ENCODE measurements around the gene OPN4.

OPN4 gene

DNA sequence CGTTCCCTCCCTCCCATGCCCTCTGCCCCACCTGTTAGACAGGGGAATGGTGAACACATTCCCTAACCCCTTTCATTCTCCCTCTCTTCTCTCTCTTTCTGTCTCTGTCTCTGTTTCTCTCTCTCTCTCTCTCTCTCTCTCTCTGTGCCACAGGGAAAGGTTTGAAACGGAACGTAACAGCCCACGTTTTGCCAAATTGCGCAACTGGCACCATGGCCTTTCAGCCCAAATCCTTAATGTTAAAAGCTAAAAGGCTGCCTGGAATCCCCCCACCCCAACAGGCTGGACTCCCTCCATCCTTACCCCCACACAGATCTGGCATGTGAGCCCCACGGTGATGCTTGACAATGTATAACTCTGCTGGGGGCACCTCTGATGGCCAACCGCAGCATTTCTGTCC, 44.8 kb downstream of the OPN4 start:
- Histone ChIP-seq H3K36me3 (replicated peaks; ENCODE audit: insufficient read depth, low read length) (no peaks in the 10 kb centered on the region), H3K9me2 (replicated peaks; ENCODE audit: insufficient read depth, low read length) (no peaks in the 10 kb centered on the region), H3F3A (ENCODE audit: insufficient read depth, low read length) (no peaks in the 10 kb centered on the region), H3K9me3 (replicated peaks; ENCODE audit: insufficient read depth, low read length) (no peaks in the 10 kb centered on the region), H4K20me1 (ENCODE audit: insufficient read depth, low read length) (no peaks in the 10 kb centered on the region), H3K27me3 (replicated peaks; ENCODE audit: insufficient read depth, low read length) (no peaks in the 10 kb centered on the region), H3K9ac (ENCODE audit: low read length) (no peak overlapping the region), H3K27ac (ENCODE audit: low read length) (no peak overlapping the region), H3K4me1 (ENCODE audit: low read length) (no peaks in the 10 kb centered on the region), H3K79me2 (ENCODE audit: low read length) (no peaks in the 10 kb centered on the region), H2AFZ (ENCODE audit: low read length) (no peak overlapping the region), H3K4me2 (ENCODE audit: low read depth, low read length) (no peak overlapping the region), H3K4me3 (ENCODE audit: low read length) (no peak overlapping the region)
- no peak for DNase-seq
- no peak for TF ChIP-seq EZH2phosphoT487 (IDR thresholded peaks at IDR 0.05; ENCODE audit: low read length)
- no peak for TF ChIP-seq EZH2 (optimal IDR thresholded peaks at IDR 0.05; ENCODE audit: low read depth, low read length)
- TF ChIP-seq CTCF (IDR thresholded peaks at IDR 0.05; ENCODE audit: low read length) = no peak

DNA sequence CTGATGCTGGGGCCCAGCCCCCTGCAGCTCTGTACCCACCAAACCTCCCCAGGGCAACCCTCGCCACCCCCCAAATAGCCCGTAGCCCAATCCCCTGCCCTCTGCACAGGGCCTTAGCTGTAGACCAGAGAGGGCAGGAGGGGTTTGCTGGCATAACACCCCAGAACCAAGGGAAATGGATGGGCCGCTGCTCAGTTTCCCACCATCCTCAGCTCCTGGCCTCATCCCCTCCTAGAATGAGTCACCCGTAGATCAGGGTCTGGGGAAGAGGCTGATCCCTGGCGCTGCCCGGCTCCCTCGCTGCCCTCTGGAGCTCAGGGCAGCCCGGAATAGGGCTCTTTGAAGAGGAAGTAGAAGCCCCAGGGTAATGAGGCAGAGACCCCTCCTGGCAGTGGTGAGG, 45.2 kb downstream of the OPN4 start:
- Histone ChIP-seq H3K9me3 (replicated peaks; ENCODE audit: insufficient read depth, low read length) (no peaks in the 10 kb centered on the region), H3K4me2 (ENCODE audit: low read depth, low read length) (no peak overlapping the region), H3K9me2 (replicated peaks; ENCODE audit: insufficient read depth, low read length) (no peaks in the 10 kb centered on the region), H3K4me1 (ENCODE audit: low read length) (no peaks in the 10 kb centered on the region), H2AFZ (ENCODE audit: low read length) (no peak overlapping the region), H3K27me3 (replicated peaks; ENCODE audit: insufficient read depth, low read length) (no peaks in the 10 kb centered on the region), H3K27ac (ENCODE audit: low read length) (no peak overlapping the region), H3F3A (ENCODE audit: insufficient read depth, low read length) (no peaks in the 10 kb centered on the region), H3K9ac (ENCODE audit: low read length) (no peak overlapping the region), H3K79me2 (ENCODE audit: low read length) (no peaks in the 10 kb centered on the region), H3K4me3 (ENCODE audit: low read length) (no peak overlapping the region), H4K20me1 (ENCODE audit: insufficient read depth, low read length) (no peaks in the 10 kb centered on the region), H3K36me3 (replicated peaks; ENCODE audit: insufficient read depth, low read length) (no peaks in the 10 kb centered on the region)
- TF ChIP-seq EZH2 (optimal IDR thresholded peaks at IDR 0.05; ENCODE audit: low read depth, low read length) = no peak
- no peak for TF ChIP-seq EZH2phosphoT487 (IDR thresholded peaks at IDR 0.05; ENCODE audit: low read length)
- no peak for TF ChIP-seq CTCF (IDR thresholded peaks at IDR 0.05; ENCODE audit: low read length)
- DNase-seq = no peak

DNA sequence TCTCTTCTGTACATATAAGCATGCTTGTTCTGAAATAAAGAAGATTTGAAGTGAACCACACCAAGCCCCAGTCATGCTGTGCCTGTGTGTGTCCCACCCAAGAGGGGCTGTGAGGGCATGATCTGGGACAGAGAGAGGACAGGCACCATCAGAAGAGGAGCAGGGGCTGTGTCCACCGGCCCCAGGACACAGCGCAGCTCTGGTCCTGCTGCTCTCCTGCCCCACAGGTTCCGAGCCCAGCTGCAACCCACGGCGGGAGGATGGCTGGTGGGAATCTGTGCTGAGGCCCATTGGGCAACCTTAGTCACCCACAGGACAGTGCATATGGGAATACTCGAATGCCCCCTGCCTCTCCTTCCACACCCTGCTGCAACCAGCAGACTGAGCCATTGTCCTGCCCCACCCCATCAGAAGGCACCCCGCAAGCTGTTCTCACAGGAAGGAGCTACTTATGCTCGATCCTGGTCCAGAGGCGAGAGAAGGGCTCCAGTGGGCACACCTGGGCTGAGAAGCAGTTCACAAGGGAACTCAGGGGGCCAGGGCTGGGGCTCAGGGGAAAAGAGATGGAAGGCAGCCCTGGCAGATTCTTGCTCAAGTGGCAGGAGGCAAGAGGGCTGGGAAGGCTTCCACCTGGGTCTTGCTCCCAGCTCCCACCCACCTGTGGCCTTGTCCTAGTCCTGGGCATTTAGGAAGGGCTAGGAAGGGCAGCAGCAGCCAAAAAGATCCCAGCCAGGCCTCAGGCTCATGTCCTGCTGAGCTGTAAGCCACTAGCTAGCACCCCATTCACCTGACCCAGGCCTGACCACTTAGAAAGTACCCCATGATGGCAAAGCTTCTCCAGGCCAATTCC, 45.9 kb downstream of the OPN4 start:
- no peaks in the 10 kb centered on the region for H4K20me1 ChIP-seq (ENCODE audit: insufficient read depth, low read length)
- H3K9me2 ChIP-seq (replicated peaks; ENCODE audit: insufficient read depth, low read length) = no peaks in the 10 kb centered on the region
- H3K36me3 ChIP-seq (replicated peaks; ENCODE audit: insufficient read depth, low read length) = no peaks in the 10 kb centered on the region
- H3K4me1 ChIP-seq (ENCODE audit: low read length) = no peaks in the 10 kb centered on the region
- TF ChIP-seq CTCF (IDR thresholded peaks at IDR 0.05; ENCODE audit: low read length) (no peak), EZH2phosphoT487 (IDR thresholded peaks at IDR 0.05; ENCODE audit: low read length) (no peak), EZH2 (optimal IDR thresholded peaks at IDR 0.05; ENCODE audit: low read depth, low read length) (no peak)
- H3K4me2 ChIP-seq (ENCODE audit: low read depth, low read length) = no peak overlapping the region
- no peaks in the 10 kb centered on the region for H3K9me3 ChIP-seq (replicated peaks; ENCODE audit: insufficient read depth, low read length)
- no peaks in the 10 kb centered on the region for H3K27me3 ChIP-seq (replicated peaks; ENCODE audit: insufficient read depth, low read length)
- H3K4me3 ChIP-seq (ENCODE audit: low read length) = no peak overlapping the region
- H3K9ac ChIP-seq (ENCODE audit: low read length) = no peak overlapping the region
- H2AFZ ChIP-seq (ENCODE audit: low read length) = no peak overlapping the region
- H3K79me2 ChIP-seq (ENCODE audit: low read length) = no peaks in the 10 kb centered on the region
- no peak for DNase-seq
- H3K27ac ChIP-seq (ENCODE audit: low read length) = no peak overlapping the region
- H3F3A ChIP-seq (ENCODE audit: insufficient read depth, low read length) = no peaks in the 10 kb centered on the region

Measured in MM.1S (cell line).